K562 (cell line): ENCODE data around the gene GLTPD2. TPM values are rescaled to one million over a fixed set of nuclear protein-coding genes. Genes with fewer than 3 reads are reported as not detected.

Source experiments
- ATAC-seq: fragments of 200-7000 bp; cut with Tn5 transposase; 3 replicates; pipeline ENCODE4 v1.9.1; 2020; ENCODE audit warnings: moderate library complexity
- BruUV-seq: library from RNA; stranded (reverse); fragments of 400-500 nt; replicated peaks from 2 replicates; lab custom pipeline; 2021; lab: Mats Ljungman, UMichigan
- CTCF ChIA-PET: fragments of 300-600 bp; formaldehyde crosslinking; extraction: SDS; loops from one replicate; lab custom pipeline; 2021; ENCODE audit warnings: low intra/inter-chr PET ratio; lab: Yijun Ruan, JAX
- POLR2A ChIA-PET: fragments of 300-600, 350-650 bp; sonication (Branson Sonifier 250); formaldehyde crosslinking; extraction: SDS; loops from one replicate; lab custom pipeline; 2021; ENCODE audit warnings: antibody characterized with exemption, inconsistent platforms; lab: Yijun Ruan, JAX
- DNase-seq, 4 experiments: peaks; one replicate each; pipeline versions ENCODE4 v3.0.0 to v3.0.0-alpha.2; 2011 to 2018; ENCODE audit warnings: low spot score in 3 of 4, mixed read lengths in 3 of 4; ENCODE audit errors: extremely low read depth in 1 of 4
- FAIRE-seq: peaks from 2 replicates; lab custom pipeline; 2011; peaks lifted over from hg19 to GRCh38; lab: Jason Lieb, UNC
- H2AFZ ChIP-seq: 2 replicates; pipeline ENCODE4 v1.6.0; 2011; ENCODE audit warnings: low read depth, low read length, control low read depth, inconsistent platforms
- H3K27ac ChIP-seq: fragments of 200-600 bp; 3 replicates; pipeline ENCODE4 v1.8.0; 2011; ENCODE audit warnings: low read depth, mild to moderate bottlenecking, control low read depth, inconsistent platforms, low read length, moderate library complexity, mixed read lengths; ENCODE audit errors: extremely low read depth
- H3K27me3 ChIP-seq, 2 experiments: fragments of 300-600 bp in 1 of 2; 2 replicates in 1 of 2; 3 replicates in 1 of 2; pipeline versions ENCODE4 v1.6.0 to v1.8.0; 2011; ENCODE audit warnings: inconsistent platforms in 2 of 2, low read length in 2 of 2, mild to moderate bottlenecking in 1 of 2, mixed read lengths in 1 of 2, moderate library complexity in 1 of 2; ENCODE audit not compliant: control insufficient read depth in 2 of 2, insufficient read depth in 2 of 2
- H3K36me3 ChIP-seq: fragments of 300-600 bp; 3 replicates; pipeline ENCODE4 v1.8.0; 2011; ENCODE audit warnings: mild to moderate bottlenecking, low read length, inconsistent platforms; ENCODE audit not compliant: control insufficient read depth, insufficient read depth
- H3K4me1 ChIP-seq, 2 experiments: fragments of 200-600 bp in 1 of 2; replicated peaks in 1 of 2; 2 replicates in 1 of 2; 3 replicates in 1 of 2; pipeline versions ENCODE4 v1.5.1 to v1.8.0; 2011; ENCODE audit warnings: inconsistent platforms in 2 of 2, low read length in 2 of 2, mild to moderate bottlenecking in 1 of 2, mixed read lengths in 1 of 2, moderate library complexity in 1 of 2; ENCODE audit not compliant: control insufficient read depth in 2 of 2, insufficient read depth in 2 of 2
- H3K4me2 ChIP-seq: 2 replicates; pipeline ENCODE4 v1.6.1; 2011; ENCODE audit warnings: low read length, control low read depth, inconsistent platforms, mixed read lengths; ENCODE audit not compliant: insufficient read depth
- H3K4me3 ChIP-seq: fragments of 200-600 bp; sonication (generic), shearing (Covaris generic); 2 replicates; pipeline ENCODE4 v1.5.1; 2016; ENCODE audit warnings: control low read depth, inconsistent platforms
- H3K79me2 ChIP-seq: fragments of 200-600 bp; 3 replicates; pipeline ENCODE4 v1.8.0; 2011; ENCODE audit warnings: low read length, inconsistent platforms; ENCODE audit not compliant: control insufficient read depth, insufficient read depth
- H3K9ac ChIP-seq, 2 experiments: 2 replicates each; pipeline versions ENCODE4 v1.6.0 to v1.6.1; 2011; ENCODE audit warnings: low read depth in 2 of 2, low read length in 2 of 2, control low read depth in 1 of 2, inconsistent platforms in 1 of 2, mild to moderate bottlenecking in 1 of 2, mixed read lengths in 1 of 2; ENCODE audit not compliant: insufficient read depth in 1 of 2
- H3K9me1 ChIP-seq: one replicate; pipeline ENCODE4 v1.6.0; 2011; ENCODE audit warnings: inconsistent platforms, mild to moderate bottlenecking, low read length, moderate library complexity; ENCODE audit not compliant: control insufficient read depth, insufficient read depth
- H3K9me3 ChIP-seq: replicated peaks from 2 replicates; pipeline ENCODE4 v1.5.1; 2011; ENCODE audit warnings: low read depth, low read length, inconsistent platforms; ENCODE audit not compliant: control insufficient read depth, insufficient read depth
- H4K20me1 ChIP-seq: replicated peaks from 2 replicates; pipeline ENCODE4 v1.6.1; 2011; ENCODE audit warnings: low read length, inconsistent platforms, mixed read lengths; ENCODE audit not compliant: control insufficient read depth, insufficient read depth
- STAT5B ChIP-seq: fragments of 250-450 bp; sonication (Bioruptor Pico); IDR thresholded peaks from 2 replicates; pipeline ENCODE4 v1.8.0; 2021; ENCODE audit warnings: mild to moderate bottlenecking, inconsistent platforms
- TARDBP ChIP-seq: fragments of 450-650 bp; IDR thresholded peaks from 2 replicates; pipeline ENCODE4 v1.6.1; 2016
- WGBS: fragments of 100-300 bp; shearing (Covaris generic); methylation state at CpG from one replicate; pipeline ENCODE4 v1.1.6; 2016; ENCODE audit warnings: low coverage, mixed read lengths; ENCODE audit not compliant: insufficient coverage; ENCODE audit errors: missing lambda C conversion rate; 5-methylcytosine and 5-hydroxymethylcytosine counted together
- in situ Hi-C: fragments of 300-500 bp; cut with MboI; formaldehyde crosslinking; loops from 4 replicates; pipeline ENCODE4 v1.15.0; 2018; ENCODE audit warnings: inconsistent platforms, mixed read lengths
- intact Hi-C: fragments of 100-400 bp; cut with micrococcal nuclease; formaldehyde crosslinking; loops from 2 replicates; pipeline ENCODE4 v1.14.2; 2022
- polyA plus RNA-seq, 8 experiments: library from polyadenylated mRNA; depleted of rRNA in 4 of 8; stranded (reverse) in 5 of 8; unstranded in 3 of 8; fragments of >200 nt; fragmentation: Nextera tagmentation in 2 of 8; fragmentation: Illumina TruSeq in 1 of 8; extraction: Ambion mirVana in 2 of 8; extraction: Trizol in 1 of 8; gene quantifications; 2 replicates each; pipeline versions ENCODE4 v1.2.1 to v1.2.3, GENCODE V29; 2011 to 2014; ENCODE audit warnings: inconsistent platforms in 1 of 8, missing spikeins in 1 of 8
- total RNA-seq, 7 experiments: library from RNA; depleted of rRNA in 6 of 7; stranded (reverse); fragments of >200 nt in 6 of 7; fragmentation: Illumina TruSeq in 2 of 7; extraction: Trizol in 2 of 7; gene quantifications; 2 replicates each; pipeline versions ENCODE4 v1.2.1 to v1.2.3, GENCODE V29; 2011 to 2021; ENCODE audit warnings: low replicate concordance in 1 of 7
- TF ChIP-seq, protein P1 (sequence below): fragments of 250-450 bp; sonication (Bioruptor Pico); IDR thresholded peaks from 2 replicates; pipeline ENCODE4 v1.8.0; 2021; ENCODE audit warnings: borderline replicate concordance, mild to moderate bottlenecking, moderate library complexity; ENCODE audit not compliant: poor library complexity, severe bottlenecking
- TF ChIP-seq, protein P2 (sequence below), 2 experiments: fragments of 450-650 bp; conservative IDR thresholded peaks; 2 replicates each; pipeline ENCODE4 v1.6.1; 2017; ENCODE audit warnings: mild to moderate bottlenecking in 2 of 2, moderate library complexity in 2 of 2

GLTPD2 gene
- total and polyA plus RNA-seq, 9 of the 15 experiments (the other 6 are each of a cell fraction or from before 2014, with no cell fraction given): not detected

DNA sequence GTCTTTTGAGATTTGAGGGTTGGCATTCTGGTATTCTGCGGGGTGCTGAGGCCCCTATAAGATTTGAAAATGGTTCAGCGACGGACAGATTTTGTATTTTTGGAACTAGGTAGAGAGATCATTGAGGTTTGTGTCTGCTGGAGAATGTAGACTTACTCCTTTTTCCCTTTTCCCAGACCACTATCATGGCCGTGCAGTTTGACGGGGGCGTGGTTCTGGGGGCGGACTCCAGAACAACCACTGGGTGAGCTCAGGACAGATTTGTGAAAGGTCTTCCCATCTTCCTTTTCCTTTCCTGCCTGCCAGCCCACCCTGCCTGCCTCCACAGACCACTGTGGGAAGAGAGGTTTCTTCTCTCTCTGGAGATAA is 7.8 kb downstream of the GLTPD2 start (continued):
- TF ChIP-seq, protein P1, sequence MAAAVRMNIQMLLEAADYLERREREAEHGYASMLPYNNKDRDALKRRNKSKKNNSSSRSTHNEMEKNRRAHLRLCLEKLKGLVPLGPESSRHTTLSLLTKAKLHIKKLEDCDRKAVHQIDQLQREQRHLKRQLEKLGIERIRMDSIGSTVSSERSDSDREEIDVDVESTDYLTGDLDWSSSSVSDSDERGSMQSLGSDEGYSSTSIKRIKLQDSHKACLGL: no peak
- TF ChIP-seq STAT5B (CRISPR knock-in tag): no peak

DNA sequence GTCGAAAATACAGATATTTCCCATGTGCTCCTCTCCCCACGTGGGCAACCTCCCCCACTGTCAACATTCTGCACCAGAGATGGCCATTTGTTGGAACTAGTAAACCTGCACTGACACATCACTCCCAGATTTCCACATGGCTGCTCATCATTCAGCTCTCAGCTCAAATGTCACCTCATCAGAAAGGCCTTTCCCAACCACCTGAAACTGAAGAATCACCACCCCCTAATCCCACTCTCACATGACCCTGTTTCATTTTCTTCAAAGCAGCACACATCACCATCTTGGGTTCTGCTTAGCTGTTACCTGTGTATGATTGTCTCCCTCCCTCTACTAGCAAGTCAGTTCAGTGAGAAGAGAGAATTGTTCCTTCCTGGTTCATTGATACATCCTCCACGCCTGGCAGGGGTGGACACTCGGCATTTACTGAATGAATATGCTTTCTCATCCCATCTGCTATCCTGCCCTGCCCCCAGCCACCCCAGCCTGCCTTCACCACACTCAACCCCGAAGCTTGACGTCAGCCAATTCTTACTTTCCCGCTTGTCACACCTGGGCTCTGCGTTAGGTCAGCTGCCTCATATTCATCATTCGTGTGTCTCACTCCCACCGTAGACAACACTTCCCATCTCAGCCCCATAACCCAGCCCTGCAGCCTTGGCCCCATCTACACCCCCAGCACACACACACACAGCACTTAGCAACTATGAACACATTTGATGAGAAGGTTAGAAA is 11.9 kb downstream of the GLTPD2 start:
- intact Hi-C loops: no loop called here
- no TSS peak for BruUV-seq
- ATAC-seq (no peak), DNase-seq (peak in 1 of 4 experiments; percentile 10), FAIRE-seq (no peak)
- Histone ChIP-seq H3K4me1 (peaks cover 0 to 5% of the 10 kb centered on the region in 2 experiments; a peak in 2 of 5 replicates), H3K36me3 (peaks cover 19% of the 10 kb centered on the region; the same call in 2 of the 3 replicates), H3K9me3 (no peaks in the 10 kb centered on the region), H3K9me1 (no peaks in the 10 kb centered on the region), H3K79me2 (peaks cover 15% of the 10 kb centered on the region), H3K27me3 (no peaks in the 10 kb centered on the region), H4K20me1 (no peaks in the 10 kb centered on the region), H3K27ac (no peak overlapping the region), H2AFZ (no peak overlapping the region), H3K9ac (no peak overlapping the region), H3K4me2 (no peak overlapping the region), H3K4me3 (no peak overlapping the region)
- 36% methylated on average over 9 of the region's 10 CpGs for WGBS
- ChIA-PET POLR2A (interaction anchor here (0.7 kb wide), 1 partner anchor 27 kb away, joined by 4 read pairs; no protein-coding TSS in a partner anchor), CTCF (no interaction called here)
- TF ChIP-seq, protein P2, sequence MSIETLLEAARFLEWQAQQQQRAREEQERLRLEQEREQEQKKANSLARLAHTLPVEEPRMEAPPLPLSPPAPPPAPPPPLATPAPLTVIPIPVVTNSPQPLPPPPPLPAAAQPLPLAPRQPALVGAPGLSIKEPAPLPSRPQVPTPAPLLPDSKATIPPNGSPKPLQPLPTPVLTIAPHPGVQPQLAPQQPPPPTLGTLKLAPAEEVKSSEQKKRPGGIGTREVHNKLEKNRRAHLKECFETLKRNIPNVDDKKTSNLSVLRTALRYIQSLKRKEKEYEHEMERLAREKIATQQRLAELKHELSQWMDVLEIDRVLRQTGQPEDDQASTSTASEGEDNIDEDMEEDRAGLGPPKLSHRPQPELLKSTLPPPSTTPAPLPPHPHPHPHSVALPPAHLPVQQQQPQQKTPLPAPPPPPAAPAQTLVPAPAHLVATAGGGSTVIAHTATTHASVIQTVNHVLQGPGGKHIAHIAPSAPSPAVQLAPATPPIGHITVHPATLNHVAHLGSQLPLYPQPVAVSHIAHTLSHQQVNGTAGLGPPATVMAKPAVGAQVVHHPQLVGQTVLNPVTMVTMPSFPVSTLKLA (conservative IDR thresholded peaks at IDR 0.05): peak in 1 of 2 experiments; percentile 25; a peak in 1 of 4 replicates
- TF ChIP-seq TARDBP: no peak
- in situ Hi-C loops: loop anchor here (5.0 kb wide), 1 partner anchor 82 kb away; no protein-coding TSS in a partner anchor
